HepG2 (cell line): ENCODE data around the gene RFX2. TPM values are rescaled to one million over a fixed set of nuclear protein-coding genes. Genes with fewer than 3 reads are reported as not detected.

Experiments used
- ADNP ChIP-seq: sonication (generic); formaldehyde crosslinking; IDR thresholded peaks from 2 replicates; pipeline ENCODE4 v1.4.0; 2020; ENCODE audit warnings: missing genetic modification reagents
- CHCHD3 ChIP-seq: sonication (generic); formaldehyde crosslinking; IDR thresholded peaks from 2 replicates; pipeline ENCODE4 v1.8.0; 2022; ENCODE audit warnings: mild to moderate bottlenecking, missing genetic modification reagents, moderate library complexity
- FOXM1 ChIP-seq: sonication (generic); formaldehyde crosslinking; IDR thresholded peaks from 2 replicates; pipeline ENCODE4 v1.5.0; 2020; ENCODE audit warnings: missing genetic modification reagents
- PPARG ChIP-seq: conservative IDR thresholded peaks from 2 replicates; pipeline ENCODE4 v1.6.1; 2016; ENCODE audit warnings: missing biosample characterization, missing genetic modification reagents
- SOX5 ChIP-seq: IDR thresholded peaks from 2 replicates; pipeline ENCODE4 v1.6.1; 2016; ENCODE audit warnings: borderline replicate concordance
- TRIM24 ChIP-seq: sonication (generic); formaldehyde crosslinking; IDR thresholded peaks from 2 replicates; pipeline ENCODE4 v1.8.0; 2022; ENCODE audit warnings: mild to moderate bottlenecking, missing genetic modification reagents
- ZNF253 ChIP-seq: sonication (generic); formaldehyde crosslinking; IDR thresholded peaks from 2 replicates; pipeline ENCODE4 v1.8.0; 2022; ENCODE audit warnings: mild to moderate bottlenecking, missing genetic modification reagents, borderline replicate concordance
- ZNF333 ChIP-seq: sonication (generic); formaldehyde crosslinking; IDR thresholded peaks from 2 replicates; pipeline ENCODE4 v1.4.0; 2020; ENCODE audit warnings: mild to moderate bottlenecking, missing genetic modification reagents, borderline replicate concordance
- ZNF660 ChIP-seq: sonication (generic); formaldehyde crosslinking; IDR thresholded peaks from 2 replicates; pipeline ENCODE4 v1.5.1; 2020; ENCODE audit warnings: mild to moderate bottlenecking, low read depth, missing genetic modification reagents, borderline replicate concordance
- ZSCAN29 ChIP-seq: sonication (generic); formaldehyde crosslinking; conservative IDR thresholded peaks from 2 replicates; pipeline ENCODE4 v1.4.0; 2020; ENCODE audit warnings: mild to moderate bottlenecking, missing genetic modification reagents
- polyA plus RNA-seq, 8 experiments: library from polyadenylated mRNA; depleted of rRNA in 3 of 8; stranded (reverse) in 7 of 8; unstranded in 1 of 8; fragments of >200 nt; fragmentation: Illumina TruSeq in 4 of 8; extraction: Trizol in 4 of 8; gene quantifications; 2 replicates each; pipeline versions ENCODE4 v1.2.1 to v1.2.3, GENCODE V29; 2011 to 2016; ENCODE audit warnings: low read depth in 4 of 8, missing spikeins in 1 of 8, mixed read lengths in 1 of 8; ENCODE audit not compliant: insufficient read depth in 1 of 8
- total RNA-seq, 5 experiments: library from RNA; depleted of rRNA; stranded (reverse); fragments of >200 nt; fragmentation: Illumina TruSeq; extraction: Trizol; gene quantifications; 2 replicates each; pipeline ENCODE4 v1.2.3, GENCODE V29; 2016; ENCODE audit warnings: low read depth in 1 of 5
- TF ChIP-seq, protein P1 (sequence below): sonication (generic); formaldehyde crosslinking; IDR thresholded peaks from 2 replicates; pipeline ENCODE4 v1.5.1; 2020; ENCODE audit warnings: missing genetic modification reagents, mild to moderate bottlenecking, borderline replicate concordance
- TF ChIP-seq, protein P2 (sequence below): sonication (generic); formaldehyde crosslinking; conservative IDR thresholded peaks from 2 replicates; pipeline ENCODE4 v1.4.0; 2020; ENCODE audit warnings: missing genetic modification reagents
- TF ChIP-seq, protein P3 (sequence below): IDR thresholded peaks from 2 replicates; pipeline ENCODE4 v1.6.1; 2016; ENCODE audit warnings: low read depth, borderline replicate concordance

RFX2 gene
- total and polyA plus RNA-seq, 2 of the 13 experiments (the other 11 are each of a cell fraction or from before 2014, with no cell fraction given) = 2.8 to 3.3 TPM

DNA sequence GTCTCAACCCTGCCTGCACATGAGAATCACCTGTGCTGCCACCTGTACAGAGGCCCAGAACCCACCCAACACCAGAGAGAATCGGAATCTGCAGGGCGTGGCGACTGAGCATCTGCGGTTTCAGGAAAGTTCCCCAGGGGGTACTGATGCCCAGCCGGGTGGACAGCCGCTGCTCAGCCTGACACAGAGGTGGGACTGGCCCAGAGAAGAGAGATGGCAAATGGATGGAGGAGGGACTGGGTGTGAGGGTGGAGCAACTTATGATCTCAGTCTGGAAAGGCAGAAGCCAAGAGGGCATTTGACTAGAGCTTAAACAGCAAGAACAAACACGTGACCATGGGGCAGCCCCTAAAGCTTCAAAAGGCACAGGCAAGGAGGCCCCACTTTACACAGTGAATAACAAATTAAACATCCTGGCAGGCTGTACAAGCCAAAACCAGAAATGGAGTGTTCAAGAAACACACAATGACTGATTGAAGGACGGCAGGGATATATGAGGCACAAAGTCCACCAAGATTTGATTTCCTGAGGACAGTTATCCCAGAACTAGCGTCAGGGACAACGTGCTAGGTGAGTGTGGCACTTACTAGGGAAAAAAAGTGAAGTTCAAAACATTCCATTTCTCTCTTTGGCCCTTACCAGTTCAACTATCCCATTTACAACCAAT is 135.4 kb downstream of the RFX2 start (continued):
- TF ChIP-seq, protein P1, sequence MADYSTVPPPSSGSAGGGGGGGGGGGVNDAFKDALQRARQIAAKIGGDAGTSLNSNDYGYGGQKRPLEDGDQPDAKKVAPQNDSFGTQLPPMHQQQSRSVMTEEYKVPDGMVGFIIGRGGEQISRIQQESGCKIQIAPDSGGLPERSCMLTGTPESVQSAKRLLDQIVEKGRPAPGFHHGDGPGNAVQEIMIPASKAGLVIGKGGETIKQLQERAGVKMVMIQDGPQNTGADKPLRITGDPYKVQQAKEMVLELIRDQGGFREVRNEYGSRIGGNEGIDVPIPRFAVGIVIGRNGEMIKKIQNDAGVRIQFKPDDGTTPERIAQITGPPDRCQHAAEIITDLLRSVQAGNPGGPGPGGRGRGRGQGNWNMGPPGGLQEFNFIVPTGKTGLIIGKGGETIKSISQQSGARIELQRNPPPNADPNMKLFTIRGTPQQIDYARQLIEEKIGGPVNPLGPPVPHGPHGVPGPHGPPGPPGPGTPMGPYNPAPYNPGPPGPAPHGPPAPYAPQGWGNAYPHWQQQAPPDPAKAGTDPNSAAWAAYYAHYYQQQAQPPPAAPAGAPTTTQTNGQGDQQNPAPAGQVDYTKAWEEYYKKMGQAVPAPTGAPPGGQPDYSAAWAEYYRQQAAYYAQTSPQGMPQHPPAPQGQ (CRISPR knock-in tag) = no peak
- no peak for TF ChIP-seq ZNF660 (CRISPR knock-in tag)
- no peak for TF ChIP-seq ZSCAN29 (CRISPR knock-in tag)
- TF ChIP-seq ZNF253 (CRISPR knock-in tag) = no peak
- TF ChIP-seq FOXM1 (CRISPR knock-in tag) = no peak
- TF ChIP-seq, protein P2, sequence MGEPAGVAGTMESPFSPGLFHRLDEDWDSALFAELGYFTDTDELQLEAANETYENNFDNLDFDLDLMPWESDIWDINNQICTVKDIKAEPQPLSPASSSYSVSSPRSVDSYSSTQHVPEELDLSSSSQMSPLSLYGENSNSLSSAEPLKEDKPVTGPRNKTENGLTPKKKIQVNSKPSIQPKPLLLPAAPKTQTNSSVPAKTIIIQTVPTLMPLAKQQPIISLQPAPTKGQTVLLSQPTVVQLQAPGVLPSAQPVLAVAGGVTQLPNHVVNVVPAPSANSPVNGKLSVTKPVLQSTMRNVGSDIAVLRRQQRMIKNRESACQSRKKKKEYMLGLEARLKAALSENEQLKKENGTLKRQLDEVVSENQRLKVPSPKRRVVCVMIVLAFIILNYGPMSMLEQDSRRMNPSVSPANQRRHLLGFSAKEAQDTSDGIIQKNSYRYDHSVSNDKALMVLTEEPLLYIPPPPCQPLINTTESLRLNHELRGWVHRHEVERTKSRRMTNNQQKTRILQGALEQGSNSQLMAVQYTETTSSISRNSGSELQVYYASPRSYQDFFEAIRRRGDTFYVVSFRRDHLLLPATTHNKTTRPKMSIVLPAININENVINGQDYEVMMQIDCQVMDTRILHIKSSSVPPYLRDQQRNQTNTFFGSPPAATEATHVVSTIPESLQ (CRISPR knock-in tag) = no peak
- TF ChIP-seq ZNF333 (CRISPR knock-in tag) = no peak
- TF ChIP-seq TRIM24 (CRISPR knock-in tag) = no peak
- TF ChIP-seq ADNP = no peak
- peak; percentile 56; the same call in 1 of the 2 replicates for TF ChIP-seq PPARG (CRISPR knock-in tag)
- peak; percentile 86; the same call in 1 of the 2 replicates for TF ChIP-seq SOX5
- no peak for TF ChIP-seq CHCHD3 (CRISPR knock-in tag)
- TF ChIP-seq, protein P3, sequence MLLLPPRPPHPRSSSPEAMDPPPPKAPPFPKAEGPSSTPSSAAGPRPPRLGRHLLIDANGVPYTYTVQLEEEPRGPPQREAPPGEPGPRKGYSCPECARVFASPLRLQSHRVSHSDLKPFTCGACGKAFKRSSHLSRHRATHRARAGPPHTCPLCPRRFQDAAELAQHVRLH = no peak
